Thyroid gland (tissue), 4 donors: ENCODE results near the gene GPR45.

Experiments used
- POLR2A ChIP-seq, 2 donors: fragments of 450-650 bp; IDR thresholded peaks; one replicate each; pipeline ENCODE4 v1.6.1; 2017; ENCODE audit warnings: antibody characterized with exemption in 2 of 2, mild to moderate bottlenecking in 2 of 2, moderate library complexity in 1 of 2
- TF ChIP-seq, protein P1 (sequence below), 6 experiments: fragments of 200-600 bp in 3 of 6; fragments of 450-650 bp in 3 of 6; sonication (generic) in 3 of 6; IDR thresholded peaks; one replicate each; pipeline ENCODE4 v1.5.1; 2016 to 2019; ENCODE audit warnings: antibody characterized with exemption in 6 of 6, mild to moderate bottlenecking in 2 of 6, inconsistent platforms in 1 of 6, moderate library complexity in 1 of 6

DNA sequence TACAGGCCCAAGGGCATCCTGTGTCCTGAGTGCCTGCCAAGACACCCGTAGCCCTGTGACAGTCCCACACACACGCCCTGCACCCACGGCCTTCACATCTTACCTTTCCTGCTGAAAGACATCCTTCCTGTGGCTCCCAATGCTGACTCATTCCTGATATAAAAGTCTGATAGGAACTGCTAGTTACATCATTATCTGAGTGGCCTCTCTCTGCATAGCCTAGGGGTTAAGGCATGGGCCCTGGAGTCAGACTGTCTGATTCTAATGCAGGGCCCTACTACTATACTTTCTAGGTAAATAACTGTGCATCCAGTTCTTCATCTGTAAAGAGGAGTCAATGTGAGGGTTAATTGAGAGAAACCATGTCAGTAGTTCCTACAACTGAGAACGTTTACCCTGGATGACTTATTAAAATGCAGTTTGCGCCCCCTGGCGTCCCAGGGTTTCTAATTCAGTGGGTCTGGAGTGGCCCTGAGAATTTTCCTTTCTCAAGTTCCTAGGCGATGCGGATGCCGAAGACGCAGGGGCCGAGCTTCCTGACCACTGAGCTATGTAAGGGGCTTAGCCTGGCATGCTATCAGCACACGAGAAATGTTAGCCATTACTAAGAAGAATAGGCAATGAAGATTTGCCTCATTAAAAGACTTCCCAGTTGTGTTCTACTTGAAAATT is 6.0 kb upstream of the GPR45 start:
- TF ChIP-seq, protein P1, sequence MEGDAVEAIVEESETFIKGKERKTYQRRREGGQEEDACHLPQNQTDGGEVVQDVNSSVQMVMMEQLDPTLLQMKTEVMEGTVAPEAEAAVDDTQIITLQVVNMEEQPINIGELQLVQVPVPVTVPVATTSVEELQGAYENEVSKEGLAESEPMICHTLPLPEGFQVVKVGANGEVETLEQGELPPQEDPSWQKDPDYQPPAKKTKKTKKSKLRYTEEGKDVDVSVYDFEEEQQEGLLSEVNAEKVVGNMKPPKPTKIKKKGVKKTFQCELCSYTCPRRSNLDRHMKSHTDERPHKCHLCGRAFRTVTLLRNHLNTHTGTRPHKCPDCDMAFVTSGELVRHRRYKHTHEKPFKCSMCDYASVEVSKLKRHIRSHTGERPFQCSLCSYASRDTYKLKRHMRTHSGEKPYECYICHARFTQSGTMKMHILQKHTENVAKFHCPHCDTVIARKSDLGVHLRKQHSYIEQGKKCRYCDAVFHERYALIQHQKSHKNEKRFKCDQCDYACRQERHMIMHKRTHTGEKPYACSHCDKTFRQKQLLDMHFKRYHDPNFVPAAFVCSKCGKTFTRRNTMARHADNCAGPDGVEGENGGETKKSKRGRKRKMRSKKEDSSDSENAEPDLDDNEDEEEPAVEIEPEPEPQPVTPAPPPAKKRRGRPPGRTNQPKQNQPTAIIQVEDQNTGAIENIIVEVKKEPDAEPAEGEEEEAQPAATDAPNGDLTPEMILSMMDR (IDR thresholded peaks at IDR 0.05) = peak; percentile 51 to 80 (median 75)
- no peak for TF ChIP-seq POLR2A (IDR thresholded peaks at IDR 0.05)
